HG02870 (cell line): Measurements from ENCODE around the gene CPSF4.

Source experiments
- ATAC-seq: cut with Tn5 transposase; IDR thresholded peaks from one replicate; pipeline ENCODE4 v1.9.1; 2021; ENCODE audit warnings: mild to moderate bottlenecking, moderate library complexity; ENCODE audit not compliant: unreplicated experiment

CPSF4 gene

GRCh38 chr7:99446096-99446495, 7.4 kb downstream of the CPSF4 start:
- ATAC-seq: no peak

DNA sequence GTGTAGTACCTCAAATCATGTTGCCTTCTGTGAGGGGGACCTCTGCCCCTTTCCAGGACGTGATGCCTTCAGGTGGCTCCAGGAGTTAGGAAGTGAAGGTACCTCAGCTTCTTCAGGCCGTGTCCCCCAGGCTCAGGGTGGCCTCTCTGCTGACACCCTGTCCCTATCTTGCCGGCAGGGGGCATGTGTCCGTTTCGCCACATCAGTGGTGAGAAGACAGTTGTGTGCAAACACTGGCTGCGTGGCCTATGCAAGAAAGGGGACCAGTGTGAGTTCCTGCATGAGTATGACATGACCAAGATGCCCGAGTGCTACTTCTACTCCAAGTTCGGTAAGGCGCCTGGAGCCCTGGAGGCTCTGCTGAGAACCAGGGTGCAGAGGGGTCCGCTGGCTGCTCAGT, 9.2 kb downstream of the CPSF4 start:
- no peak for ATAC-seq

DNA sequence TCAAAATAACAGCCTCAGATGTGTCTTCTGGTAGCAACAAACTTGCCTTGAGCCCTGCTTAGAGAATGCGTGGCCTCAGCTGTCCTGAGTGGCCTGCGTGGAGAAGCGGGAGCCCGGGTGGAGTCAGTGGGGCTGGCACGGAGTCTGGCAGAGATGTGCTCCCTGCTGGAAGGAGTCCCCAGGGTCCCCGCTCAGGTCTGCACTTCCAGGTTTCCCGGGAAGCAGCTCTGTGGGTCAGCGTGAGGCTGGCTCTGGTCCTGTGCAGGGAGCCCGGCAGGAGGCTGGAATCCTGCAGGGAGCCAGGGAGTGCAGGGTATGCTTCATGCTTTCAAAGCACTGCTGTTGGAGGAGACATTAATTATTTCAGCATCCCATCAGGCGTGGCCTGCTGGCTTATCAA, 10.1 kb downstream of the CPSF4 start:
- no peak for ATAC-seq

DNA sequence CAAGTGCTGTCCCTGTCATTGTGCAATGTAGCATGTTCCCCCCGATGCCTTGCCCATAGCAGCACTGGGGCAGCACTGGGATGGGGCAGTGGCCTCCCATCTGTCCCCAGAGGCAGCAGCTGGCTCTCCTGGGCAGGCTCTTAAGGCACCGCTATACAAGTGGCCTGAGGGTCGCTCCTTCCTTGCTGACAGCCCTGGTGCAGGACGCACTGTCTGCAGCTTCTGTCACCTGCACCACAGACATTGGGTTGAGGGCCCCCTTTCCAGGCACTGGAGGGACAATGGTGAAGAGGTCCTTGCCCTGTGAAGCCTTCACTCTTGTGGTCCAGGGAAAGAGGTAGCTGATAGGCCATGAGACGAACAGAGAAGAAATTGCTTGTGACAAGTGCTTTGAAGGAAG, 10.6 kb downstream of the CPSF4 start:
- no peak for ATAC-seq

DNA sequence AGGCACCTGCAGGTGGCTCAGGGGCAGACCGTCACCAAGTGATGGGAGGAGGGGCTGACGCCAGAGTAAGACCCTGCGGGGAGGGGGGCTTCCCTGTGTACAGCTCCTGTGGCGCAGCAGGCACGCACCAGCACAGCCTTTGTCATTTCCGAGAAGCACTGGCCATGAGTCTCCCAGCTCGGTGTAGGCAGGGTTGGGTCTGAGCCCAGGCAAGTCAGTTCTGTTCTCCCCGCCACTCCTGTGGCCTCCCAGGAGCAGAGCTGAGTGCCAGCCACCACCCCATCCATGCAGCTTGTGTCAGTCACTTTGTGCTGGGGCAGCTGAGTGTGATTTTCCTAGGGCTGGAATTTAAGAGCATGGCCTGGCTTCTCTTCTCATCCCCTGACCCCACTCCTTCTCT, 13.2 kb downstream of the CPSF4 start:
- ATAC-seq: no peak

DNA sequence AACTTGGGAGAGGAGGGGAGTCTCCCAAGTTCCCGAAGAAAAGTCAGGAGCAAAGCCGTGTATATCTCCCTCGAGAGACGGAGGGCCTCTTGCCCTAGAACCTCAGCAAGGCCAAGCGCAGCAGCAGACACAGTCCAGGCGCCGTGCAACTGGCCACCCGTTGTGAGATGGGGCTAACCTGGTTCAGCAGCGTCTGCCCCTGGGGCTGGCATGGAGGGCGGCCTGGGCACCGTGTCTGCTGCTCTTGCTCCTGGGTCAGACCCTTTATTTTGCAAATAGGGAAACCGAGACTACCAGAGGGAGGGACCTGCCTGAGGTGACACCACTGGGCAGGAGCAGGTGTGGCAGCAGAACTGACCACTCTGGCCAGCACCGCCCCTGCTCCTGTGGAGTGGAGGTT, 13.8 kb downstream of the CPSF4 start:
- no peak for ATAC-seq

DNA sequence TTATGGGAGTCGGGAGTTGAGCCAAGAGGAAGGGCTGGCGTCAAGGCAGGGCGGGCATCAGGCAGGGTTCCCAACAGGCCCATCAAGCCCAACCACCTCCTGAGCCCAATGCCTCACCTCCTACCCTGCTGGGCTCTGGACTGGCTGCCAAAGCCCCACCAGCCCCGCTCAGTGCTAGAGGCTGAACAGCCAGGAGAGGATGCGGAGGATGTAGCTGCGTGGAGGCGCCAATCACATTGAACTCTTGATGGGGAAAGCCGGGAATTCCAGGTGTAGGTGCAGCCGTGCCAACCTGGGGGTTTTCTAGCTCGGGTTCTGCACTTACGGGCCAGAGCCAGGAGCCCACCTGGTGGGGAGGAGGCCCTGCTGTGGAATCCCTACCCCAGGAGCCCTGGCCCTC, 14.4 kb downstream of the CPSF4 start:
- ATAC-seq: no peak

- no peak for ATAC-seq
These were observed 17.1 kb downstream of the CPSF4 start for GRCh38 chr7:99455874-99456273.

GRCh38 chr7:99456288-99456687, 17.5 kb downstream of the CPSF4 start:
- ATAC-seq: no peak

GRCh38 chr7:99457050-99457649, 18.4 kb downstream of the CPSF4 start:
- ATAC-seq: no peak

DNA sequence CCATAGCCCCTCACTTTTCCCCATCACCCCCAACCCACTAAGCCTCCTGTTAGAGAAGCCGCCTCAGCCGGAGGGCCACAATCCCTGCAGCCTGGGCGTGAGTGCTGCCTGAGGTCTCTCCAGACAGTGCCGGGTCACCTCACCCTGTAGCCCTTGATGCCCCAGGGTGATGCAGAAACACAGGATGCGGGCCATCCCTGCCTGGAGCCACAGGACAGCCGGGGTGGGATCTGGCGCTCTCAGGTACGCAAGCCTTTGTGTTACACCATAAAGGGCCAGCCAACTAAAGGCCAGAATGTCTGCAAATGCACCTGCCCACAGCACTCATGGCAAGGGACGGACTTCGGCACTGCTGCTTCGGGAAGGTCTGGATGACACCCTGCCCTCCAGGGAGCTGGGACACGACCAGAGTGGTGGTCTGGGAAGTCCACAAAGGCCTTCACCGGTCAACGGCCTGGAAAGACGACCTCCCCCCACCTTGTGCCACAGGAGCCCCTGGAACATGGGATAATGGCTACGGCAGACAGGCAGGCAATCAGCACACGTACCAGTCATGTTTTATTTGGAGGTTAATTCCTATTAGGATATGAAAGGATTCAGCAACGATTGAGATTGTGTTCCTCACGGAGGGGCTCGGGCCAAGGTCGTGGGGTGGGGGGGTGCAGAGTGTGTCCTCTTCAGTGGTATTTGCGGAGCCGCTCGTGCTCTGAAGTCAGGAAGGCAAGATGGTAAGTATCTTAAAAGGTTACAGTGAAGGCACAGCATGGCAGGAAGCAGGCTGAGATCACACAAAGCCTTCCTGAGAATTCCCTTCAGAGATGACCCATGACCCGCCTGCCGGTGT, 19.1 kb downstream of the CPSF4 start:
- ATAC-seq: no peak

GRCh38 chr7:99459087-99459486, 20.3 kb downstream of the CPSF4 start:
- ATAC-seq: no peak

GRCh38 chr7:99460651-99461050, 21.9 kb downstream of the CPSF4 start:
- no peak for ATAC-seq

GRCh38 chr7:99461221-99461620, 22.5 kb downstream of the CPSF4 start:
- no peak for ATAC-seq

- ATAC-seq: no peak
These were observed 26.7 kb downstream of the CPSF4 start for GRCh38 chr7:99465421-99465768.

GRCh38 chr7:99468336-99468918, 29.7 kb downstream of the CPSF4 start:
- no peak for ATAC-seq

DNA sequence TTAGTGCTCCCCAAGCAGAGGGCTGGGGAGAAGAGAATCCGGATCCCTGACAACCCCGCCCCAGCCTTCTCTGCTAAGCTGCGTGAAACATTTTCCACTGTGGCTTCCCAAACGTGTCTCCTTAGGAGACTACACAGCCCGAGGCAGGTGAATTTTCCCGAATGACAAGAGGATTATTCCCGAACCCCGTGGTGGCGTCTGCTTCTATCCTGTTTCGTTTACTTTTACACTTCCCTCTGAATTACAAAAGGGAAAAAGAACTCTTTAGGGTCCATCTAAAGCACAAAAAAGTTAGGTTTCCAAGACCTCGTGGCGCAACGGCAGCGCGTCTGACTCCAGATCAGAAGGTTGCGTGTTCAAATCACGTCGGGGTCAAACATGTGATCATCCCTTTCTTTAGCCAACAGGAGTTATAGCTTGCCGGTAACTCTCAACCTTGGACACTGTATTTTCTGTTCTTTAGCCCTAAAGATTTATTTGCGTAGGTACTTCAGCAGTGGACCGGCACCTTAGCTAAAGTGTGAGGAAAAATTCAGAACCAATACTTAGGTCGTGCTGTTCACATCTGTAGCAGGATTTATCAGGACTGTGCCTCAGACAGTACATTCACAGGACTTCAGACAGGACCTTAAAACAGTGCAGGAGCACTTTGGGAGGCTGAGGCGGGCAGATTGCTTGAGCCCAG, 30.8 kb downstream of the CPSF4 start:
- ATAC-seq: no peak

- peak; percentile 89 for ATAC-seq
These were observed 34.0 kb downstream of the CPSF4 start, which contains the start of gene ZNF789 for GRCh38 chr7:99472561-99473314. Gene ZNF789, plus strand, starts transcription at chr7:99472890. Its CDS starts 3,567 bp downstream, at chr7:99476457.

DNA sequence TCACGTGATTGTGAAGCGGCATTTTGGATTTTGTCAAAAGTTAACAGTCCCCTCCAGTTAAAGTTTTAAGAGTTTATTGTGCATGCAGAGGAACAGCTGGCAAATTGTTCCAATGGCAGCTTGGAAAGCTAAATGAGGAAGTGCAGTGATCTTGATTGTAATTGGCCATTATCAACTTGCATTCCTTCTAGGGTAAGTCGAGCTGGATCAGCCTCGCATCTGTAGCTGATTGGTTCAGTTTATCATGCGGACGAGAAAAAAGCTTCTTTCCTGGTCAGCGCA, 34.5 kb downstream of the CPSF4 start:
- ATAC-seq: no peak

- no peak for ATAC-seq
These were observed 37.4 kb downstream of the CPSF4 start for GRCh38 chr7:99476107-99476506.
